ENCODE measurements around the gene OTULIN. TPM values are rescaled to one million over a fixed set of nuclear protein-coding genes. Genes with fewer than 3 reads are reported as not detected.

OTULIN gene
- total RNA-seq, 1 experiment from 2014 or later: 31.0 TPM

DNA sequence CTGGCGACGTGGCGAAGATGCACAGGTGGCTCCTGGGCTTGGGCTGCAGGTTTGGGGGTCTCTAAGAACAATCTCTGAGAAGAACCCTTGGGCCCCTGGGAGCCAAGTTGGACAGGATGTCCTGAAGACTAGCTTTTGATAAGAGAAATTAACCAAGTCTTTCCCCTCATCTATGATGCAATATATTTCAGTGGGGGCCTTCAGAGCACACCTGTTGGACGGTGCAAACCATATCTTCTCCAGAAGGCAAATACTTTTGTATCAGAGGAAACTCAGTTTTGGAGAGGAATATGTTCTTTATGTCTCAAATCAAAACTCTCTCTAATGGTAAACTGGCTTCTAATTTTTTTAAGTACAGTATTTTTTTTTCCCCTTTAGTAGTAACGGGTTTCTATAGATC is 28.6 kb downstream of the OTULIN start:
- Histone ChIP-seq H3K4me1 (ENCODE audit: low read length) (peaks cover 17% of the 10 kb centered on the region), H3K4me3 (ENCODE audit: low read length) (no peak overlapping the region), H3K9me3 (ENCODE audit: low read length) (no peaks in the 10 kb centered on the region), H3K27ac (ENCODE audit: low read length) (no peak overlapping the region), H3K4me2 (ENCODE audit: low read depth, low read length, poor library complexity, severe bottlenecking) (no peak overlapping the region), H3K79me2 (ENCODE audit: low read length) (peaks cover 40% of the 10 kb centered on the region), H3K9ac (ENCODE audit: low read length) (no peak overlapping the region), H3K36me3 (ENCODE audit: insufficient read depth, low read length) (peaks cover 81% of the 10 kb centered on the region), H4K20me1 (ENCODE audit: insufficient read depth, low read depth, low read length) (no peaks in the 10 kb centered on the region), H2AFZ (ENCODE audit: low read length) (no peak overlapping the region), H3K9me2 (replicated peaks; ENCODE audit: insufficient read depth, low read length) (no peaks in the 10 kb centered on the region), H3K27me3 (ENCODE audit: low read length) (no peaks in the 10 kb centered on the region)
- DNase-seq: no peak

DNA sequence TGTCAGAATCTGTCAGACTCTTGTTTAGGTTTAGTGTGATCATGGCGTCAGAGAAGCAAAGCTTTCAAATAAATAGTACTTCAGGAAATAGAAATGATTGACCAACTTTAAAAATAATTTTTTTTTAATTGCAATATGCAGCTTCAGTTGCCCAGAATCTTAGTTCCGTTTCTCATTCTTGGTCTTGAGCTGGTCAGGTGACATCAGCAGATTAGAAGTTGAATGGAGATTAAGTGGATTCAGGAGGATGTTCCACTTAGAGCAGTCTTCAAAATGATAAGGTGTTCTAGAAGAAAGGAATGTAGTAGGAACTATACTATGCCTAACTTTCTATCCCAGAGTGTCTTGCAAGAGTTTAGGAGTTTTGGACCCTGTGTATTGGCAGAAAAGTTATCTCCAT is 30.6 kb downstream of the OTULIN start:
- Histone ChIP-seq H3K4me1 (ENCODE audit: low read length) (peaks cover 17% of the 10 kb centered on the region), H3K27ac (ENCODE audit: low read length) (no peak overlapping the region), H3K9me2 (replicated peaks; ENCODE audit: insufficient read depth, low read length) (no peaks in the 10 kb centered on the region), H3K27me3 (ENCODE audit: low read length) (no peaks in the 10 kb centered on the region), H3K4me2 (ENCODE audit: low read depth, low read length, poor library complexity, severe bottlenecking) (no peak overlapping the region), H4K20me1 (ENCODE audit: insufficient read depth, low read depth, low read length) (no peaks in the 10 kb centered on the region), H3K9me3 (ENCODE audit: low read length) (no peaks in the 10 kb centered on the region), H3K9ac (ENCODE audit: low read length) (no peak overlapping the region), H3K79me2 (ENCODE audit: low read length) (peaks cover 40% of the 10 kb centered on the region), H3K36me3 (ENCODE audit: insufficient read depth, low read length) (peaks cover 64% of the 10 kb centered on the region), H2AFZ (ENCODE audit: low read length) (no peak overlapping the region), H3K4me3 (ENCODE audit: low read length) (no peak overlapping the region)
- DNase-seq: no peak

DNA sequence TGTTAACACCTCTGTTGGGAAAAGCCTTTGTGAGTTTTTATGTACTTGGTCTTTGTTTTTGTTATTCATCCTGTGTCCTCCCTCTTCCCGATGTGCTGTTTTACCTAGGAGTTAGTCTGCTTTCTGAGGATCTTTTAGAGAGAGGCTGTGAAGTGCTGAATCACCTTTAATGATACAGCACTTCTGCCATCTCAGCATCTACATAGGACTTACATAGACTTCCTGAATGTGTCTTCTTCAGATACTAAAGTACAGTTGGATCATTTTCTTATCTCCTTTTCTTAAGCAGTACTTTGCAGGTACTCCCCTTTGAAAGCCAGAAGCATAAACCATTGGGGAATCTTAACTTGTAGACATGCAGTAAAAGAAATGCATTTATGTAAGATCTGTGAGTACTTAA is 31.5 kb downstream of the OTULIN start:
- H3K36me3 ChIP-seq (ENCODE audit: insufficient read depth, low read length): peaks cover 55% of the 10 kb centered on the region
- no peak overlapping the region for H3K4me2 ChIP-seq (ENCODE audit: low read depth, low read length, poor library complexity, severe bottlenecking)
- no peaks in the 10 kb centered on the region for H3K9me2 ChIP-seq (replicated peaks; ENCODE audit: insufficient read depth, low read length)
- no peak overlapping the region for H3K4me3 ChIP-seq (ENCODE audit: low read length)
- no peak overlapping the region for H3K27ac ChIP-seq (ENCODE audit: low read length)
- no peak overlapping the region for H2AFZ ChIP-seq (ENCODE audit: low read length)
- H4K20me1 ChIP-seq (ENCODE audit: insufficient read depth, low read depth, low read length): no peaks in the 10 kb centered on the region
- peaks cover 32% of the 10 kb centered on the region for H3K79me2 ChIP-seq (ENCODE audit: low read length)
- DNase-seq: no peak
- no peak overlapping the region for H3K9ac ChIP-seq (ENCODE audit: low read length)
- H3K9me3 ChIP-seq (ENCODE audit: low read length): no peaks in the 10 kb centered on the region
- H3K27me3 ChIP-seq (ENCODE audit: low read length): no peaks in the 10 kb centered on the region
- H3K4me1 ChIP-seq (ENCODE audit: low read length): peaks cover 12% of the 10 kb centered on the region

DNA sequence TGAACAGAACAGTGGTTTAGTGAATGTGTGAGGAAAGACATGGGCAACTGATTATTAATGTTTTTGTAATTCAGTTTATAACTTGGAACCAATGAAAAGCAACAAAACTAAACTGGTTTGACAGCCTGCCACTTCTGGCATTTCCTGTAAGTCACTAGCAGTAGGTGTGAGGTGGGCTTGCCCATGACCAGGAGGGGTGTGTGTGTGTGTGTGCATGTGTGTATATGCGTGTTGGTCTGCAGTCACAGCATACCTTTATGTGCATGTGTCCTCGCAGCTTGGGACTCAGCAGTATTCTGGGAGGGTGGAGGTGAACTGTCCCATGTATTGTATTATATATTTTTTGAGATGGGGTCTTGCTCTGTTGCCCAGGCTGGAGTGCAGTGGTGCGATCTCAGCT is 32.3 kb downstream of the OTULIN start:
- Histone ChIP-seq H3K36me3 (ENCODE audit: insufficient read depth, low read length) (peaks cover 49% of the 10 kb centered on the region; the same call in 1 of the 2 replicates), H3K4me3 (ENCODE audit: low read length) (no peak overlapping the region), H3K9me2 (replicated peaks; ENCODE audit: insufficient read depth, low read length) (no peaks in the 10 kb centered on the region), H3K9ac (ENCODE audit: low read length) (no peak overlapping the region), H2AFZ (ENCODE audit: low read length) (no peak overlapping the region), H3K27me3 (ENCODE audit: low read length) (no peaks in the 10 kb centered on the region), H3K27ac (ENCODE audit: low read length) (no peak overlapping the region), H3K79me2 (ENCODE audit: low read length) (peaks cover 31% of the 10 kb centered on the region), H4K20me1 (ENCODE audit: insufficient read depth, low read depth, low read length) (no peaks in the 10 kb centered on the region), H3K4me2 (ENCODE audit: low read depth, low read length, poor library complexity, severe bottlenecking) (no peak overlapping the region), H3K9me3 (ENCODE audit: low read length) (no peaks in the 10 kb centered on the region), H3K4me1 (ENCODE audit: low read length) (peaks cover 4% of the 10 kb centered on the region)
- DNase-seq: no peak

DNA sequence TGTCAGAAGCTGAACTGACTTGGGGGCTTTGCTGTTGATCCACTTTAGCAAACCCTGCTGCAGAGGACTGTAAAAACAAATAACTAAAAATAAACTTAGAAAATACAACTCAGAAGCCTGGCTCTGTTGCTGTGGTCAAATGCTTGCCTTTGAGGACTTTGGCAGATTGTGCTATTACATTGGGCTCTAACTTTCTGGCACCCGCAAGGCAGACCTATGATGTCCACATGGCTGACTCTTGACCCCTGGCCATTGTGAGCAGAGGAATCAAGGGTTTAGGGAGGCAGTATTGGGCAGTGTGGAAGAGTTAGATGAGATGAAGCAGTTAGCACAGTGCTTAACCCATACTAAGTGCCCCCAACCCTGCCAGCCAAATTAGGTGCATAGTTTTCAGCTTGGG is 34.0 kb downstream of the OTULIN start:
- Histone ChIP-seq H3K9ac (ENCODE audit: low read length) (no peak overlapping the region), H3K4me2 (ENCODE audit: low read depth, low read length, poor library complexity, severe bottlenecking) (no peak overlapping the region), H2AFZ (ENCODE audit: low read length) (no peak overlapping the region), H3K79me2 (ENCODE audit: low read length) (peaks cover 35% of the 10 kb centered on the region), H3K27me3 (ENCODE audit: low read length) (no peaks in the 10 kb centered on the region), H3K9me3 (ENCODE audit: low read length) (no peaks in the 10 kb centered on the region), H3K4me1 (ENCODE audit: low read length) (no peaks in the 10 kb centered on the region), H3K36me3 (ENCODE audit: insufficient read depth, low read length) (peaks cover 41% of the 10 kb centered on the region), H4K20me1 (ENCODE audit: insufficient read depth, low read depth, low read length) (no peaks in the 10 kb centered on the region), H3K27ac (ENCODE audit: low read length) (no peak overlapping the region), H3K9me2 (replicated peaks; ENCODE audit: insufficient read depth, low read length) (no peaks in the 10 kb centered on the region), H3K4me3 (ENCODE audit: low read length) (no peak overlapping the region)
- DNase-seq: no peak

DNA sequence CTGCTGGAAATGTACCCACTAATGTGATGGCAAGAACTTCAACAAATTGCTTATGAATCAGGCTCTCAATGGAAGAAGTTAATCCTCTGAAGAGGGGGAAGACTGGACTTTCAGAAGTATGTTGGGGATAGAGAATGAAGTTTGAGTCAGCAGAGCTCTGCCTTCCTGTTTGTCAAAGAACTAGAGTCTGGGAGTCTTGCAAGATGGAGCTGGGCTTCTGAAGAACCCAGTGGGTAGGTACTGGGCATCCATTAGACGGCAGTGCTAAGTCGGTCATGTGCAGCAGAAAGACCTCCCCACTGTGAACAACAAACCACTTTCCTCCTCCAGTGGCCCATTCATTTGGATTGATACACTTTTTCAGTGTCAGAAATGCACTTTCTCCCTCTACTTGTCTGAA is 34.6 kb downstream of the OTULIN start:
- Histone ChIP-seq H3K9ac (ENCODE audit: low read length) (no peak overlapping the region), H4K20me1 (ENCODE audit: insufficient read depth, low read depth, low read length) (no peaks in the 10 kb centered on the region), H3K4me1 (ENCODE audit: low read length) (no peaks in the 10 kb centered on the region), H3K4me3 (ENCODE audit: low read length) (no peak overlapping the region), H3K27ac (ENCODE audit: low read length) (no peak overlapping the region), H2AFZ (ENCODE audit: low read length) (no peak overlapping the region), H3K4me2 (ENCODE audit: low read depth, low read length, poor library complexity, severe bottlenecking) (no peak overlapping the region), H3K27me3 (ENCODE audit: low read length) (no peaks in the 10 kb centered on the region), H3K9me2 (replicated peaks; ENCODE audit: insufficient read depth, low read length) (no peaks in the 10 kb centered on the region), H3K9me3 (ENCODE audit: low read length) (no peaks in the 10 kb centered on the region), H3K79me2 (ENCODE audit: low read length) (peaks cover 28% of the 10 kb centered on the region), H3K36me3 (ENCODE audit: insufficient read depth, low read length) (peaks cover 38% of the 10 kb centered on the region)
- DNase-seq: no peak

DNA sequence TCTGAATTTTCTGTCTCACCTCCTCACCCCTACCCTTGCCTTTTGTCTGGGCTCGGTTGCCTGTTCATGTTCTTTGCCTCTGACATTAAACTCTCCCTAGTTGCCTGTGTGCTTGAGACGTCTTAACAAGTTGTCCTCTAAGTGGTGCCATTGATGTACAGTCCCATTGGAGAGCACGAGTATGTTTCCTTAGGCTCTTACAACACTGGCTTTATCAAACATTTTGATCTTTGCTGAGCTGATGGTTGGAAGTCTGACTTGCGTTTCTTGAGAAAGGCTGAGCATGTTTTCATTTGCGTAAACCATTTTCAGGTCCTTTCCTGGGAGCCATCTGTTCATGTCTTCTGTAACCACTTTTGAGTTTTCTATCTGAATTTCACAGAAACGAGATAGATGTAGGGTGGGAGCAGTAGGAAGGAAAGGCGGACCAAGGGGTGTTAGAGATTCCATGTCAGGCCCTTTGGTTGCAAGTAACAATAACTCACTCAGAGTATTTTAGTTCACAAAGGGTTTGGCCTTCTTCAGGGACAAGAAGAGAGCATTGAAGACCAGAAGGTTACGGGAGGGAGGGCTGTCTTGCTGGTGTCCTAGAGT is 35.4 kb downstream of the OTULIN start:
- no peak overlapping the region for H3K27ac ChIP-seq (ENCODE audit: low read length)
- H3K4me3 ChIP-seq (ENCODE audit: low read length): no peak overlapping the region
- H3K4me2 ChIP-seq (ENCODE audit: low read depth, low read length, poor library complexity, severe bottlenecking): no peak overlapping the region
- H4K20me1 ChIP-seq (ENCODE audit: insufficient read depth, low read depth, low read length): no peaks in the 10 kb centered on the region
- H3K9me2 ChIP-seq (replicated peaks; ENCODE audit: insufficient read depth, low read length): no peaks in the 10 kb centered on the region
- peaks cover 28% of the 10 kb centered on the region for H3K79me2 ChIP-seq (ENCODE audit: low read length)
- H3K9me3 ChIP-seq (ENCODE audit: low read length): no peaks in the 10 kb centered on the region
- H3K4me1 ChIP-seq (ENCODE audit: low read length): no peaks in the 10 kb centered on the region
- no peak overlapping the region for H3K9ac ChIP-seq (ENCODE audit: low read length)
- no peak overlapping the region for H2AFZ ChIP-seq (ENCODE audit: low read length)
- H3K27me3 ChIP-seq (ENCODE audit: low read length): no peaks in the 10 kb centered on the region
- H3K36me3 ChIP-seq (ENCODE audit: insufficient read depth, low read length): peaks cover 34% of the 10 kb centered on the region
- DNase-seq: no peak

DNA sequence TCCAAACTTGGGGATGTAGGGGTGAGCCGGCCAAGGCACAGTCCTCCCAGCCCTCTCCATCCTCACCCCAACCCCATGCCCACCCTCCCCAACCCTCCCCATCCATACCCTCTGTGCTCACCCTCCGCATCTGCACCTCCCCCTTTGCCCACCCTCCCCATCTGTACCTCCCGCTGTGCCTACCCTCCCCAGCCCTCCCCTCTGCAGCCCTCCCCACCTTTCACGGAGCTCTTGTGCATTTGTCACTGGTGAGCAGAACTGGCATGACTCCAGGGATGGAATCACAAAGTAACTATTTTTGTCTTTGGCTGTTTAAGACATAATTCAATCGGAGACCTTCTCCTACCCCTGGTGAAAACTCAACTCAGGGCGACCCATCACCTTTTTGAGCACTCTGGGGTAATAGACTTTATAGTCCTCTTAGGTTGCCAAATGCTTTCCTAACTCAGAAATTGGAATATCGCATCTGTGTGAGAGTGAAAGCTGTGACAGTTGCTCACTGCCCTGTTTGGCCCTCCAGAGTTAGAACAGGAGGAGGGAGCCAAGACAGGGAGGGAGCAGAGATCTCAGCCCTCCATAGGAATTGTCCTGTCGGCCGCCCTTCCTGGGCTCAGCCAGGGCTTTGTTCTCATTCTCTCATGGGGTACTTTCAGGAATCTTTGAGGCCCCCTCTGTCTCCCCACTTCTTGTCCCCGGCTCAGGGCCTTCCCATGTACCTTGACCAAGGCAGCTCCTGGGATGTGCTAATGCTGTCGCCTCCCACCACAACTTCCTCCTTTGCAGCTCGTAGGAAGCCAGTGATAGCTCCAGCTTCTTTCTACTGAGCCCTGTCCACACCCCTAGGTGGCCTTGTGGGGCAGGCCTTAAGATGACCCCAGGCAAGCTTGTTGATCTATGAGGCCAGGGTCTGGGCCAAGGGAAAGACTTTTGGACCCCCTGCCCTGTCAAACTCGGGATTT is 36.2 kb downstream of the OTULIN start:
- Histone ChIP-seq H3K36me3 (ENCODE audit: insufficient read depth, low read length) (peaks cover 36% of the 10 kb centered on the region), H3K4me2 (ENCODE audit: low read depth, low read length, poor library complexity, severe bottlenecking) (no peak overlapping the region), H3K27ac (ENCODE audit: low read length) (no peak overlapping the region), H3K4me3 (ENCODE audit: low read length) (no peak overlapping the region), H3K4me1 (ENCODE audit: low read length) (no peaks in the 10 kb centered on the region), H4K20me1 (ENCODE audit: insufficient read depth, low read depth, low read length) (0 out of 2 replicates have a peak, but pooled peaks cover 4% of the 10 kb centered on the region), H3K9me3 (ENCODE audit: low read length) (no peaks in the 10 kb centered on the region), H3K9me2 (replicated peaks; ENCODE audit: insufficient read depth, low read length) (no peaks in the 10 kb centered on the region), H3K79me2 (ENCODE audit: low read length) (peaks cover 27% of the 10 kb centered on the region), H3K9ac (ENCODE audit: low read length) (no peak overlapping the region), H3K27me3 (ENCODE audit: low read length) (no peaks in the 10 kb centered on the region), H2AFZ (ENCODE audit: low read length) (no peak overlapping the region)
- DNase-seq: no peak
